Subcutaneous abdominal adipose tissue (tissue), 5 donors: ENCODE results near the gene MAPK8IP2.

Source experiments
- H3K27ac ChIP-seq: one replicate; pipeline ENCODE4 v1.7.0; 2013; ENCODE audit warnings: low read depth, mild to moderate bottlenecking, inconsistent platforms, low read length, moderate library complexity
- H3K27me3 ChIP-seq, 5 donors: one replicate each; pipeline ENCODE4 v1.7.0; 2013; ENCODE audit warnings: low read length in 5 of 5, inconsistent platforms in 1 of 5; ENCODE audit not compliant: control insufficient read depth in 5 of 5, insufficient read depth in 4 of 5
- H3K36me3 ChIP-seq, 5 donors: one replicate each; pipeline ENCODE4 v1.7.0; 2013; ENCODE audit warnings: low read length in 5 of 5; ENCODE audit not compliant: control insufficient read depth in 5 of 5, insufficient read depth in 5 of 5
- H3K4me1 ChIP-seq, 5 donors: one replicate each; pipeline ENCODE4 v1.7.0; 2013; ENCODE audit warnings: low read length in 5 of 5, mild to moderate bottlenecking in 3 of 5, moderate library complexity in 1 of 5; ENCODE audit not compliant: control insufficient read depth in 5 of 5, insufficient read depth in 5 of 5
- H3K4me3 ChIP-seq, 5 donors: one replicate each; pipeline ENCODE4 v1.7.0; 2013; ENCODE audit warnings: low read length in 5 of 5, low read depth in 1 of 5
- H3K9ac ChIP-seq, 5 donors: one replicate each; pipeline ENCODE4 v1.7.0; 2013; ENCODE audit warnings: low read length in 5 of 5, mild to moderate bottlenecking in 4 of 5, moderate library complexity in 3 of 5
- H3K9me3 ChIP-seq, 5 donors: one replicate each; pipeline ENCODE4 v1.7.0; 2013; ENCODE audit warnings: low read length in 5 of 5; ENCODE audit not compliant: control insufficient read depth in 5 of 5
- donor health status: healthy.
- donor health status: healthy.
- donor health status: healthy.
- donor health status: healthy.
- donor health status: healthy.

MAPK8IP2 gene

GRCh38 chr22:50600538-50600937 is at the start of gene MAPK8IP2:
TSS of gene MAPK8IP2 (plus strand) at chr22:50600793. CDS start at chr22:50600819, 26 bp downstream.
- Histone ChIP-seq H3K27ac (no peak within 1 kb of the TSS), H3K36me3 (peaks cover 0 to 3% (median 0%) of the 10 kb centered on the region in 5 donors), H3K9ac (no peak within 1 kb of the TSS), H3K27me3 (peaks cover 23 to 46% (median 31%) of the 10 kb centered on the region in 5 donors), H3K4me1 (peaks cover 0 to 14% (median 4%) of the 10 kb centered on the region in 5 donors), H3K4me3 (peak within 1 kb of the TSS in 3 of 5 donors; percentile 17 to 44 (median 26)), H3K9me3 (no peaks in the 10 kb centered on the region)

GRCh38 chr22:50551160-50551752 is 49.3 kb upstream of the MAPK8IP2 start:
- no peaks in the 10 kb centered on the region for H3K9me3 ChIP-seq
- H3K36me3 ChIP-seq: no peaks in the 10 kb centered on the region
- no peak overlapping the region for H3K27ac ChIP-seq
- peaks cover 12 to 20% (median 17%) of the 10 kb centered on the region in 5 donors for H3K27me3 ChIP-seq
- no peak overlapping the region for H3K9ac ChIP-seq
- H3K4me1 ChIP-seq: peaks cover 0 to 18% (median 11%) of the 10 kb centered on the region in 5 donors
- H3K4me3 ChIP-seq: no peak overlapping the region

- no peak overlapping the region for H3K27ac ChIP-seq
- H3K4me1 ChIP-seq: peaks cover 0 to 11% (median 8%) of the 10 kb centered on the region in 5 donors
- H3K27me3 ChIP-seq: peaks cover 3 to 8% (median 7%) of the 10 kb centered on the region in 5 donors
- no peaks in the 10 kb centered on the region for H3K9me3 ChIP-seq
- no peak overlapping the region for H3K9ac ChIP-seq
- H3K36me3 ChIP-seq: no peaks in the 10 kb centered on the region
- no peak overlapping the region for H3K4me3 ChIP-seq
Measured at GRCh38 chr22:50553310-50553709, 47.3 kb upstream of the MAPK8IP2 start.

DNA sequence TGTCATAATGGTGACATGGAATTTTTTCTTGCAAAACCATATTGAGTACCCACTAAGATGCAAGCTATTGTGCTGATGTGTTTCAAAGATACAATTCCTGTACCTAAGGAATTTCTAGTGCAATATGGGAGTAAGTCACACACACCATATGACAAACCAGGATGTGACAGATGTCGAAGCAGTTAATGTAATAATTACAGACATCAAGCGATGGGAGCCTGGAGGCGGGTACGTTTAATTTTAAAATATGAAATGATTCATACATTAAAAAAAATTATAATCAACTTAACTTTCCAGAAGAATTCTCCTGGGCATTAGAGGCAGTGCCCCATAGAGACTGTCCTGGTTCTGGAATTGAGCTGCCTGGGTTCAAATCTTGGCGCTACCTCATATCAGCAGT is 43.9 kb upstream of the MAPK8IP2 start:
- Histone ChIP-seq H3K36me3 (no peaks in the 10 kb centered on the region), H3K4me3 (no peak overlapping the region), H3K9ac (no peak overlapping the region), H3K4me1 (no peaks in the 10 kb centered on the region), H3K27ac (no peak overlapping the region), H3K9me3 (no peaks in the 10 kb centered on the region), H3K27me3 (no peaks in the 10 kb centered on the region)

GRCh38 chr22:50560034-50560433 is 40.6 kb upstream of the MAPK8IP2 start:
- H3K27ac ChIP-seq: no peak overlapping the region
- H3K9ac ChIP-seq: no peak overlapping the region
- no peaks in the 10 kb centered on the region for H3K36me3 ChIP-seq
- peaks cover 7 to 22% (median 20%) of the 10 kb centered on the region in 5 donors for H3K4me1 ChIP-seq
- no peaks in the 10 kb centered on the region for H3K9me3 ChIP-seq
- H3K27me3 ChIP-seq: no peaks in the 10 kb centered on the region
- H3K4me3 ChIP-seq: no peak overlapping the region

- Histone ChIP-seq H3K9me3 (no peaks in the 10 kb centered on the region), H3K27me3 (no peaks in the 10 kb centered on the region), H3K36me3 (no peaks in the 10 kb centered on the region), H3K9ac (no peak overlapping the region), H3K4me1 (peaks cover 7 to 28% (median 25%) of the 10 kb centered on the region in 5 donors), H3K4me3 (no peak overlapping the region), H3K27ac (no peak overlapping the region)
Measured at GRCh38 chr22:50561401-50562358, 38.9 kb upstream of the MAPK8IP2 start.

- Histone ChIP-seq H3K9ac (peak within 1 kb of the TSS; percentile 87 to 98 (median 90)), H3K4me3 (peak within 1 kb of the TSS; percentile 87 to 98 (median 94)), H3K36me3 (peaks cover 0 to 1% (median 0%) of the 10 kb centered on the region in 5 donors), H3K27me3 (no peaks in the 10 kb centered on the region), H3K27ac (peak within 1 kb of the TSS; percentile 94), H3K9me3 (no peaks in the 10 kb centered on the region), H3K4me1 (peaks cover 7 to 28% (median 25%) of the 10 kb centered on the region in 5 donors)
Measured at GRCh38 chr22:50562523-50563412, 37.8 kb upstream of the MAPK8IP2 start, which contains the start of gene SYCE3. TSS of gene SYCE3 (minus strand) at chr22:50562919. CDS start at chr22:50556405, 6,514 bp downstream.

DNA sequence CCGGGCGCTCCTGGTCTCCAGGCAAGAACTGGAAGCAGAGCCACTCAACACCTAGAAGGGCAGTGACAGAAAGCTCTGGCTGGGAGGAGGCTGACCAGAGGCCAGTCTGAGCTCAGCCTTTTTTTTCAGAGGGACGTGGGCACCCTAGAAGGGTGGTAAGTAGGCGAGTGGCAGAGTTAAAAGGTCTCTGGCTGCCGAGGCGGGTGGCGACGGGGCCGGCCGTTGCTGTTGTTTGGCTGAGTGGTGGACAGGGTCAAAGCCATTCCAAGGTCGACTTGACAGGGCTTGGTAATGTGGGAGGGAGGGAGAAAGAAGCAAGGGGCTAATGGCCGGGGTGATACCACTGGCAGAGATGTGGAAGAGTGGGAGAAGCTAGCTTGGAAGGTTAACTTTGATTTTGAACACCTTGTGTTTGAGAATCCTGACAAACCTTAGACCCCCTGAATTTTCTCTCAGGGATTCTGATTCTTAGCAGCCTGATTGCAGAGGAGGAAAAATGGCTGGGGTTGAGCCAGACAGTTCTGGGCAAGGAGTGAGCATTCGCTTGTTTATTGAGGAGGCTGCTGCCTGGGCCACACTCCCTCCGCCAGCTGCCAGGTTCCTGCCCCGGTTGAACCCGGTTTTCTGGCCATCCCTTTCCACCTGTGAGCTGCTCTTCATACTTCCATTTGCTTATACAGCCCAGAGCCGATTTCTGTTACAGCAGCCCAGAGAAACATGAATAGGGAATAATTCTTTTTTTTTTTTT is 37.0 kb upstream of the MAPK8IP2 start:
- Histone ChIP-seq H3K27ac (peak overlapping the region; percentile 94), H3K9me3 (no peaks in the 10 kb centered on the region), H3K9ac (peak overlapping the region; percentile 87 to 98 (median 90)), H3K27me3 (no peaks in the 10 kb centered on the region), H3K4me3 (peak overlapping the region; percentile 87 to 98 (median 94)), H3K4me1 (peaks cover 7 to 29% (median 25%) of the 10 kb centered on the region in 5 donors), H3K36me3 (peaks cover 0 to 4% (median 2%) of the 10 kb centered on the region in 5 donors)

DNA sequence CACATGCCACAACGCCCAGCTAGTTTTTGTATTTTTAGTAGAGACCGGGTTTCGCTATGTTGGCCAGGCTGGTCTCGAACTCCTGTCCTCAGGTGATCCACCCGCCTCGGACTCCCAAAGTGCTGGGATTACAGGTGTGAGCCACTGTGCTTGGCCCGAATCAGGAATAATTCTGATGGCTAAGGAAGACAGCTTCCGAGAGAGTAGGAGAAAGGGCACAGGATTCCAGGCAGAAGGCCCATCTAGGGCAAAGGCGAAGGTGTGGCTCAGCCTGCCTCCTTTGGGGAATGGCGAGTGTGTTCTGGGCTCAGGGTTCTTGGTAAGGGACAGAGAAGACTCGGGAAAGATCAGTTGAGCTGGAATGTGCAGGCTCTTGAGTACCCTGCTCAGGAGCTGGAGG is 36.3 kb upstream of the MAPK8IP2 start:
- peak overlapping the region; percentile 94 for H3K27ac ChIP-seq
- no peaks in the 10 kb centered on the region for H3K9me3 ChIP-seq
- H3K4me1 ChIP-seq: peaks cover 7 to 36% (median 28%) of the 10 kb centered on the region in 5 donors
- H3K36me3 ChIP-seq: peaks cover 0 to 9% (median 8%) of the 10 kb centered on the region in 5 donors
- no peaks in the 10 kb centered on the region for H3K27me3 ChIP-seq
- peak overlapping the region in 3 of 5 donors; percentile 88 to 98 (median 94) for H3K9ac ChIP-seq
- peak overlapping the region in 4 of 5 donors; percentile 2 to 98 (median 23) for H3K4me3 ChIP-seq
